Left lung (tissue), 10 donors: ENCODE results near the gene AGAP1. TPM values are rescaled to one million over a fixed set of nuclear protein-coding genes. Genes with fewer than 3 reads are reported as not detected.

Experiments used
- ATAC-seq: fragments of 200-7000 bp; cut with Tn5 transposase; one replicate; pipeline ENCODE4 v1.9.1; 2020; ENCODE audit warnings: moderate library complexity
- DNase-seq, 4 donors: peaks; one replicate each; pipeline ENCODE4 v3.0.0-alpha.2; 2013 to 2020
- H3K27ac ChIP-seq, 2 donors: fragments of 200-600 bp; sonication (generic) in 1 of 2; one replicate each; pipeline versions ENCODE4 v1.5.0 to v1.8.0; 2020 to 2021
- H3K27me3 ChIP-seq, 2 donors: fragments of 200-600 bp; sonication (generic) in 1 of 2; one replicate each; pipeline versions ENCODE4 v1.5.0 to v1.8.0; 2020 to 2021
- H3K36me3 ChIP-seq, 2 donors: fragments of 200-600 bp; sonication (generic) in 1 of 2; one replicate each; pipeline versions ENCODE4 v1.5.0 to v1.8.0; 2020 to 2021
- H3K4me1 ChIP-seq, 2 donors: fragments of 200-600 bp; one replicate each; pipeline ENCODE4 v1.8.0; 2021
- H3K4me3 ChIP-seq, 2 donors: fragments of 200-600 bp; sonication (generic) in 1 of 2; one replicate each; pipeline versions ENCODE4 v1.5.0 to v1.8.0; 2020 to 2021; ENCODE audit warnings: mild to moderate bottlenecking in 1 of 2
- H3K9me3 ChIP-seq, 2 donors: fragments of 200-600 bp; sonication (generic) in 1 of 2; one replicate each; pipeline versions ENCODE4 v1.5.0 to v1.8.0; 2020 to 2021
- intact Hi-C, 2 donors: fragments of 100-400 bp; cut with DNase I; formaldehyde crosslinking; loops; one replicate each; pipeline versions ENCODE4 v1.11.2 to v1.14.2; 2022
- polyA plus RNA-seq, 6 donors: library from polyadenylated mRNA; unstranded; fragments of 120-200 nt; gene quantifications; one replicate each; pipeline ENCODE4 v1.2.1, GENCODE V29; 2013; ENCODE audit not compliant: insufficient read length in 6 of 6
- total RNA-seq, 2 donors: library from RNA; stranded (reverse); fragmentation: NEBNext Ultra II Directional; extraction: Animal tissue kit (Norgen Biotek cat#: 25700); gene quantifications; one replicate each; pipeline ENCODE4 v1.2.1, GENCODE V29; 2021
- TF ChIP-seq, protein P1 (sequence below), 2 donors: fragments of 200-600 bp; sonication (generic) in 1 of 2; IDR thresholded peaks; one replicate each; pipeline versions ENCODE4 v1.5.0 to v1.8.0; 2021; ENCODE audit warnings: antibody characterized with exemption in 2 of 2
- donor health status: DM: no; HTN: yes; CAD: no.
- donor health status: DM: no; HTN: no; CAD: no.

The AGAP1 gene
- total and polyA plus RNA-seq, 8 donors, result 13.1 to 25.4 (median 22.4) TPM

DNA sequence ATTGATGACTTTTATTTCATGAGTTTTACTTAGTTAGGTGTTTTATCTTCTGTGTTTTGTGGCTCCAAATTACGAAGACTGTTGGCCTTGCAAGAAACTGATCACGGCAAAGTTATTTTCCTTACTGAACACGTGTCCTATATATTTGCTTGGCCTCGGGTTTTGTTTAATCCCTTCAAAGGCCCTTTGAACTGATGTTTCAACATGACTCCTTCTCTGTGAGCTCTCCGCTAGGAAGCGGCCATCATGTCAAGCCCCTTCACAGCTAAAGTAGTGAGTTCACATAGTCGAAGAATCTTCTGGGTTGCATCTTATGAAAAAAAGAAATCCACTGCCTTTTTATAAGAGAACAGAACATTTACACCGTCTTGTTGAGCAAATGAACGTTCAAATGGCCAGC is 515.0 kb downstream of the AGAP1 start:
- no peak for DNase-seq
- H3K4me1 ChIP-seq, result no peaks in the 10 kb centered on the region
- no peak overlapping the region for H3K27ac ChIP-seq
- intact Hi-C loops, result no loop called here
- no peaks in the 10 kb centered on the region for H3K9me3 ChIP-seq
- H3K4me3 ChIP-seq, result no peak overlapping the region
- TF ChIP-seq, protein P1, sequence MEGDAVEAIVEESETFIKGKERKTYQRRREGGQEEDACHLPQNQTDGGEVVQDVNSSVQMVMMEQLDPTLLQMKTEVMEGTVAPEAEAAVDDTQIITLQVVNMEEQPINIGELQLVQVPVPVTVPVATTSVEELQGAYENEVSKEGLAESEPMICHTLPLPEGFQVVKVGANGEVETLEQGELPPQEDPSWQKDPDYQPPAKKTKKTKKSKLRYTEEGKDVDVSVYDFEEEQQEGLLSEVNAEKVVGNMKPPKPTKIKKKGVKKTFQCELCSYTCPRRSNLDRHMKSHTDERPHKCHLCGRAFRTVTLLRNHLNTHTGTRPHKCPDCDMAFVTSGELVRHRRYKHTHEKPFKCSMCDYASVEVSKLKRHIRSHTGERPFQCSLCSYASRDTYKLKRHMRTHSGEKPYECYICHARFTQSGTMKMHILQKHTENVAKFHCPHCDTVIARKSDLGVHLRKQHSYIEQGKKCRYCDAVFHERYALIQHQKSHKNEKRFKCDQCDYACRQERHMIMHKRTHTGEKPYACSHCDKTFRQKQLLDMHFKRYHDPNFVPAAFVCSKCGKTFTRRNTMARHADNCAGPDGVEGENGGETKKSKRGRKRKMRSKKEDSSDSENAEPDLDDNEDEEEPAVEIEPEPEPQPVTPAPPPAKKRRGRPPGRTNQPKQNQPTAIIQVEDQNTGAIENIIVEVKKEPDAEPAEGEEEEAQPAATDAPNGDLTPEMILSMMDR (IDR thresholded peaks at IDR 0.05), result no peak
- H3K36me3 ChIP-seq, result no peaks in the 10 kb centered on the region
- ATAC-seq, result no peak
- H3K27me3 ChIP-seq, result no peaks in the 10 kb centered on the region

GRCh38 chr2:236010920-236011685 is 517.3 kb downstream of the AGAP1 start:
- intact Hi-C loops, result no loop called here
- H3K27me3 ChIP-seq, result no peaks in the 10 kb centered on the region
- H3K27ac ChIP-seq, result no peak overlapping the region
- no peaks in the 10 kb centered on the region for H3K36me3 ChIP-seq
- TF ChIP-seq, protein P1 (IDR thresholded peaks at IDR 0.05), result no peak
- H3K9me3 ChIP-seq, result no peaks in the 10 kb centered on the region
- no peaks in the 10 kb centered on the region for H3K4me1 ChIP-seq
- no peak overlapping the region for H3K4me3 ChIP-seq
- no peak for DNase-seq
- ATAC-seq, result no peak

- ATAC-seq (peak; percentile 91), DNase-seq (no peak)
- Histone ChIP-seq H3K4me3 (no peak overlapping the region), H3K27me3 (no peaks in the 10 kb centered on the region), H3K36me3 (no peaks in the 10 kb centered on the region), H3K9me3 (no peaks in the 10 kb centered on the region), H3K27ac (no peak overlapping the region), H3K4me1 (no peaks in the 10 kb centered on the region)
- intact Hi-C loops, result no loop called here
- TF ChIP-seq, protein P1 (IDR thresholded peaks at IDR 0.05), result no peak
These were observed 518.3 kb downstream of the AGAP1 start for GRCh38 chr2:236012155-236012554.

DNA sequence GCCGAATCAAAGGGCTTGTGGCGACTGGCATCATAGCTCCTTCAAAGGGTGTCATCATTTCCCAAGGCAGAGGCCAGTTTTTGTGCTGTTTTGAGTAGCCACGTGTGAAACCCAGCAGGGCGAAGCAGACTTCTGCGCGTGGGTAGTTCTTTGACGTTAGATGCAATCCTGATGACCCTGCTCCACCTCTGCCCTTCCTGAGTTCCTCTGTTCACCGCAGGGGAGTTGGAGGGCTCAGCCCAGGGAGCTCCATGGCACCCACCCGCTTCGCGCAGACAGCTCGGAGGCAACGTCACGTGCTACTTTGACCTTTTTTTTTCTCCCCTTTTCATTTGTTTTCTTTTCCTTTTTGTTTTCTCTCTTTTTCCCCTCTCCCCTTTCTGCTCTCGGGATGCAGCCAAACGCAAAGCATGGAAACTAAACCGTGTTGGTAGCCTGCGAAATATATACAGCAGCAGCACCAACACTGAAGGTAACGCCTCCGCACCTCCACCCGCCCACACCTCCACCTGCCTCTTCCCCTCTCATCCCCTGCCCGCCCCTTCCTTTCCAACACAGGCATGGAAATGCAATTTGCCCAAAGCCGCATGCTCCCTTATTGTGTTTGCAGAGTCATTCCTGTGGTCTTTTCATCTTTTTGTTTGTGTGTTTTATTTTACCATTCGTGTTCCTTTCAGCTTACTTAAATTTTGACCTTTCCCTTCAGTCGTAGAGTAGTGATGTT is 520.7 kb downstream of the AGAP1 start:
- Histone ChIP-seq H3K27ac (no peak overlapping the region), H3K4me3 (no peak overlapping the region), H3K4me1 (no peaks in the 10 kb centered on the region), H3K27me3 (no peaks in the 10 kb centered on the region), H3K9me3 (no peaks in the 10 kb centered on the region), H3K36me3 (no peaks in the 10 kb centered on the region)
- intact Hi-C loops, result no loop called here
- DNase-seq (no peak), ATAC-seq (no peak)
- TF ChIP-seq, protein P1 (IDR thresholded peaks at IDR 0.05), result no peak

GRCh38 chr2:236015171-236015570 is 521.3 kb downstream of the AGAP1 start:
- Histone ChIP-seq H3K36me3 (no peaks in the 10 kb centered on the region), H3K4me1 (no peaks in the 10 kb centered on the region), H3K4me3 (no peak overlapping the region), H3K27me3 (no peaks in the 10 kb centered on the region), H3K9me3 (no peaks in the 10 kb centered on the region), H3K27ac (no peak overlapping the region)
- TF ChIP-seq, protein P1 (IDR thresholded peaks at IDR 0.05), result no peak
- intact Hi-C loops, result no loop called here
- DNase-seq, result no peak
- ATAC-seq, result no peak
